NCI-H1417 (cell line): ENCODE data around the gene TIMMDC1.
"Not testable (repeated sequence)": the region's sequence is repeated elsewhere in the genome, so short reads cannot be mapped to it uniquely, and the experiment has no call there.

Experiments used
- DNase-seq, 3 experiments: peaks; one replicate each; lab custom pipeline; 2025; lab: John Stamatoyannopoulos, UW

TIMMDC1 gene

GRCh38 chr3:119557192-119557876 lies 59.0 kb downstream of the TIMMDC1 start:
- no peak for DNase-seq

- DNase-seq, result no peak
Measured at GRCh38 chr3:119557877-119558269, 59.5 kb downstream of the TIMMDC1 start.

- no peak for DNase-seq
Measured at GRCh38 chr3:119558626-119559317, 60.4 kb downstream of the TIMMDC1 start.

GRCh38 chr3:119559441-119559963 lies 61.2 kb downstream of the TIMMDC1 start, which contains the start of gene CD80:
Gene CD80 (minus strand): TSS chr3:119559614. CDS start chr3:119557728, 1,886 bp downstream.
- peak in 1 of 3 experiments; percentile 6 for DNase-seq

- no peak for DNase-seq
Measured at GRCh38 chr3:119560160-119560559, 61.8 kb downstream of the TIMMDC1 start.

GRCh38 chr3:119562307-119562961 lies 64.1 kb downstream of the TIMMDC1 start:
- DNase-seq, result no peak

- not testable (repeated sequence) for DNase-seq
Measured at GRCh38 chr3:119563334-119563733, 65.0 kb downstream of the TIMMDC1 start.

GRCh38 chr3:119569156-119569555 lies 70.8 kb downstream of the TIMMDC1 start:
- no peak for DNase-seq

GRCh38 chr3:119570229-119570628 lies 71.9 kb downstream of the TIMMDC1 start:
- no peak for DNase-seq

GRCh38 chr3:119571230-119571629 lies 72.9 kb downstream of the TIMMDC1 start:
- DNase-seq, result no peak

GRCh38 chr3:119571688-119572087 lies 73.3 kb downstream of the TIMMDC1 start:
- DNase-seq, result no peak
